Ovary (tissue), 9 donors: Measurements from ENCODE around the gene PIGL. TPM values are rescaled to one million over a fixed set of nuclear protein-coding genes. Genes with fewer than 3 reads are reported as not detected.

ENCODE experiments used
- DNase-seq, 5 donors: peaks; one replicate each; pipeline ENCODE4 v3.0.0-alpha.2; 2019 to 2020
- H3K27ac ChIP-seq, 2 donors: fragments of 200-600 bp; one replicate each; pipeline versions ENCODE4 v1.5.1 to v1.8.0; 2019 to 2022
- H3K27me3 ChIP-seq: fragments of 200-600 bp; one replicate; pipeline ENCODE4 v1.8.0; 2022
- H3K36me3 ChIP-seq: fragments of 200-600 bp; sonication (generic); one replicate; pipeline ENCODE4 v1.5.1; 2019
- H3K4me1 ChIP-seq: one replicate; pipeline ENCODE4 v1.8.1; 2013; ENCODE audit warnings: mild to moderate bottlenecking, moderate library complexity; ENCODE audit not compliant: insufficient read depth
- H3K4me3 ChIP-seq: fragments of 200-600 bp; sonication (generic); one replicate; pipeline ENCODE4 v1.5.1; 2017
- H3K9me3 ChIP-seq, 2 donors: fragments of 200-600 bp in 1 of 2; sonication (generic) in 1 of 2; one replicate each; pipeline versions ENCODE4 v1.5.1 to v1.8.1; 2013 to 2019; ENCODE audit warnings: mild to moderate bottlenecking in 1 of 2, moderate library complexity in 1 of 2
- EP300 ChIP-seq: sonication (generic); formaldehyde crosslinking; IDR thresholded peaks from one replicate; pipeline ENCODE4 v1.6.1; 2017; ENCODE audit warnings: antibody characterized with exemption
- POLR2A ChIP-seq: fragments of 450-650 bp; IDR thresholded peaks from one replicate; pipeline ENCODE4 v1.6.1; 2017; ENCODE audit warnings: antibody characterized with exemption, mild to moderate bottlenecking, moderate library complexity
- WGBS, 3 donors: extraction: QIAGEN DNeasy Blood & Tissue Kit in 1 of 3; methylation state at CpG; one replicate each; pipeline versions ENCODE4 v1.1.5 to v1.1.7; 2013 to 2017; 5-methylcytosine and 5-hydroxymethylcytosine counted together
- intact Hi-C, 4 donors: fragments of 100-400 bp; cut with DNase I; formaldehyde crosslinking; loops; one replicate each; pipeline versions ENCODE4 v1.11.0 to v1.15.1; 2022 to 2023
- polyA plus RNA-seq, 2 donors: library from polyadenylated mRNA; stranded (reverse); fragments of 200-250 nt in 1 of 2; fragments of 350-450 nt in 1 of 2; fragmentation: Illumina TruSeq in 1 of 2; extraction: RNeasy Lipid Tissue Mini Kit (QIAGEN cat#74804) in 1 of 2; gene quantifications; one replicate each; pipeline ENCODE4 v1.2.3, GENCODE V29; 2013 to 2014
- total RNA-seq, 7 donors: library from RNA; depleted of rRNA in 2 of 7; stranded (reverse); fragments of >200 nt in 2 of 7; fragmentation: NEBNext Ultra II Directional in 3 of 7; extraction: Animal tissue kit (Norgen Biotek cat#: 25700) in 3 of 7; gene quantifications; one replicate each; pipeline versions ENCODE4 v1.1.0 to v1.2.4, GENCODE V29; 2016 to 2023
- TF ChIP-seq, protein P1 (sequence below), 3 donors: fragments of 450-650 bp in 2 of 3; fragments of 200-600 bp in 1 of 3; IDR thresholded peaks; one replicate each; pipeline versions ENCODE4 v1.5.1 to v1.8.0; 2016 to 2022; ENCODE audit warnings: antibody characterized with exemption in 3 of 3, mild to moderate bottlenecking in 1 of 3
- donor health status: DM: no; HTN: no; CAD: no; lungs with moderate emphysema.
- donor health status: DM: no; HTN: no; CAD: no.
- donor health status: Bipolar disorder and iron deficiency.
- donor health status: DM: yes; HTN: yes; CAD: no.
- donor health status: DM: no; HTN: no; CAD: no.
- donor health status: DM: yes; HTN: yes; CAD: no.

Gene PIGL
- total and polyA plus RNA-seq, 9 donors: 16.1 to 45.2 (median 34.8) TPM

DNA sequence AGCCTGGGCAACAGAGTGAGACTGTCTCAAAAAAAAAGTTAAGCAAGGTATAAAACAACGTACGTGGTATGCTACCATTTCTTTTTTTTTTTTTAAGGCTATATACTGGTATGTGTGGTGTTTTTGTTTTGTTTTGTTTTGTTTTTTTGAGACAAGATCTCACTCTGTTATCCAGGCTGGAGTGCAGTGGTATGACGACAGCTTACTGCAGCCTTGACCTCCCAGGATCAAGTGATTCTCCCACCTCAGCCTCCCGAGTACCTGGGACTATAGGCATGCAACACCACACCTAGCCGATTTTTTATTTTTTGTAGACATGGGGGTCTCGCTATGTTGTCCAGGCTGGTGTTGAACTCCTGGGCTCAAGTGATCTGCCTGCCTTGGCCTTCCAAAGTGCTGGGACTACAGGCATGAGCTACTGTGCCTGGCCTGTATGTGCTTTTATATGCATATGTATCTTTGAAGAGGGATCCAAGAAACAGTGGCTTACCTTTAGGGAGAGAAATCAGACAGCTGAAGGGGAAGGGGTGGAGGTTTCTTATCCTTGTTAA, 129.8 kb downstream of the PIGL start:
- no peaks in the 10 kb centered on the region for H3K27me3 ChIP-seq
- no peaks in the 10 kb centered on the region for H3K4me1 ChIP-seq
- no peaks in the 10 kb centered on the region for H3K9me3 ChIP-seq
- DNase-seq: no peak
- H3K27ac ChIP-seq: no peak overlapping the region
- no peak for TF ChIP-seq EP300
- no peak for TF ChIP-seq POLR2A
- TF ChIP-seq, protein P1, sequence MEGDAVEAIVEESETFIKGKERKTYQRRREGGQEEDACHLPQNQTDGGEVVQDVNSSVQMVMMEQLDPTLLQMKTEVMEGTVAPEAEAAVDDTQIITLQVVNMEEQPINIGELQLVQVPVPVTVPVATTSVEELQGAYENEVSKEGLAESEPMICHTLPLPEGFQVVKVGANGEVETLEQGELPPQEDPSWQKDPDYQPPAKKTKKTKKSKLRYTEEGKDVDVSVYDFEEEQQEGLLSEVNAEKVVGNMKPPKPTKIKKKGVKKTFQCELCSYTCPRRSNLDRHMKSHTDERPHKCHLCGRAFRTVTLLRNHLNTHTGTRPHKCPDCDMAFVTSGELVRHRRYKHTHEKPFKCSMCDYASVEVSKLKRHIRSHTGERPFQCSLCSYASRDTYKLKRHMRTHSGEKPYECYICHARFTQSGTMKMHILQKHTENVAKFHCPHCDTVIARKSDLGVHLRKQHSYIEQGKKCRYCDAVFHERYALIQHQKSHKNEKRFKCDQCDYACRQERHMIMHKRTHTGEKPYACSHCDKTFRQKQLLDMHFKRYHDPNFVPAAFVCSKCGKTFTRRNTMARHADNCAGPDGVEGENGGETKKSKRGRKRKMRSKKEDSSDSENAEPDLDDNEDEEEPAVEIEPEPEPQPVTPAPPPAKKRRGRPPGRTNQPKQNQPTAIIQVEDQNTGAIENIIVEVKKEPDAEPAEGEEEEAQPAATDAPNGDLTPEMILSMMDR (IDR thresholded peaks at IDR 0.05): no peak
- H3K36me3 ChIP-seq: no peaks in the 10 kb centered on the region
- intact Hi-C loops: no loop called here
- 86 to 94% (median 88%) methylated on average over 6 of the region's 6 CpGs for WGBS, 3 donors
- H3K4me3 ChIP-seq: no peak overlapping the region

DNA sequence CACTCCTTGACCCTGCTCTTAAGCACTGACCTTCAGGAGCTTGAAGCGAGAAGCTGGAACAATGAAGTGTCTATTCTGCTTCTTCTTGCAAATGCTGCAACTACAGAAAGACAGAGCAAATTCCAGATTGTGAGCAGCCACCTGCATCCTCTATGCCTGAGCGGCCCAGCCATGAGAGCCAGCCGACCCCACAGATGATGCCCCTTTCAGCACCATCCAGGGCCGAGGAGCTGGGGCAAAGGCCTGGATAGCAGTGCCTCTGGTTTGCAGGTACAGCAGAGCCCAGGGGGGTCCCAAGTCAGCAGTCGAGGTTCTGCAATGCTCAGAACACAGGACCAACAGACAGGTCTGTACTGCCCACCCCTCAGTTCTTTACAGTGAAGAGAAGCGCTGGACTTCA, 131.6 kb downstream of the PIGL start:
- Histone ChIP-seq H3K9me3 (no peaks in the 10 kb centered on the region), H3K27ac (no peak overlapping the region), H3K4me1 (peaks cover 2% of the 10 kb centered on the region), H3K4me3 (no peak overlapping the region), H3K27me3 (no peaks in the 10 kb centered on the region), H3K36me3 (no peaks in the 10 kb centered on the region)
- intact Hi-C loops: no loop called here
- TF ChIP-seq EP300 (no peak), POLR2A (no peak)
- TF ChIP-seq, protein P1 (IDR thresholded peaks at IDR 0.05): no peak
- WGBS, 3 donors: 92 to 96% (median 92%) methylated on average over 6 of the region's 6 CpGs
- no peak for DNase-seq

DNA sequence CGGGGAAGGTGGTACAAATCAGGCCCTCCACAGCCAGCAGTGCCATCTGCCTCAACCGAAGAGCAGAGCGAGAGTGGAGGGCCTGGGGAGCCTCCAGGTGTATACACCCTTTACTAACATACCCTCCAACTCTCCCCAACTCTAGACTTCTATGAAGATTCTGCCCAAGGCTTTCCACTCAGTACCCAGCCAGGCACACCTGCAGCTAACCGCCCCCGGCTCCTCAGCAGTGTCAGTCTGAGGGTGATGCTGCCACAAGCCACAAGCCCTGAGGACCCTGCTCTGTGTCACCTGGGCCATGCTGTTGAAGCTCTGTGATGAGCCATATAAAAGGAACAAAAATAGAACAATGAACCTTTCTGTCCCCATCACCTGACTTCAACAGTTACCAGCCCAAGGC, 132.4 kb downstream of the PIGL start:
- 93 to 97% (median 96%) methylated on average over 5 of the region's 5 CpGs for WGBS, 3 donors
- H3K4me1 ChIP-seq: peaks cover 2% of the 10 kb centered on the region
- no peaks in the 10 kb centered on the region for H3K9me3 ChIP-seq
- intact Hi-C loops: no loop called here
- DNase-seq: no peak
- no peak for TF ChIP-seq EP300
- TF ChIP-seq, protein P1 (IDR thresholded peaks at IDR 0.05): no peak
- TF ChIP-seq POLR2A: no peak
- H3K27ac ChIP-seq: no peak overlapping the region
- H3K4me3 ChIP-seq: no peak overlapping the region
- no peaks in the 10 kb centered on the region for H3K27me3 ChIP-seq
- no peaks in the 10 kb centered on the region for H3K36me3 ChIP-seq

DNA sequence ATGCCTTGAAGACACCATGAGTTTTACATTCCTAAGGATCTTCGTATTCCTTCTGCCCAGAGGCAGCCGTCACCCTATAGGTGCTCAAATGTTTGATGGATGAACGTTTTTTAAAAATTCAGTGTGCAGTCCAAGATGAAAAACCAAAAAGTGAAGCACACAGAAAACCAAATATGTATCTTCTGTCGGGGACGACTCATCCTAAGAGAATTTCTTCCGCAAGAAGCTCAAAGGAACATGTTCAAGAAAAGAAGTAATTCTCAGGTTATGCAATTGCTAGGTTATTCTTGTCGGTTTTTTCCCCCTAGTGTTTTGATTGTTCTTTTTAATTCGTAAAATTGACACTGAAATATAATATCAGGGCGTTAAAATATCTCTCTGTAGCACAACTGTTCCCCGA, 134.8 kb downstream of the PIGL start:
- WGBS, 3 donors: 26 to 30% (median 30%) methylated on average over 10 of the region's 10 CpGs
- H3K9me3 ChIP-seq: no peaks in the 10 kb centered on the region
- H3K4me3 ChIP-seq: peak overlapping the region; percentile 84
- TF ChIP-seq, protein P1 (IDR thresholded peaks at IDR 0.05): no peak
- TF ChIP-seq EP300: no peak
- no peak for TF ChIP-seq POLR2A
- no peak for DNase-seq
- no peaks in the 10 kb centered on the region for H3K36me3 ChIP-seq
- H3K4me1 ChIP-seq: peaks cover 2% of the 10 kb centered on the region
- H3K27me3 ChIP-seq: no peaks in the 10 kb centered on the region
- intact Hi-C loops: loop anchor here in 1 of 4 donors (10.0 kb wide), 1 partner anchor 67 kb away; no protein-coding TSS in a partner anchor
- no peak overlapping the region for H3K27ac ChIP-seq
